ENCODE measurements around the gene SLC26A11.

GRCh38 chr17:80214012-80214877 is 6.0 kb upstream of the SLC26A11 start:
- TF ChIP-seq CTCF (conservative IDR thresholded peaks at IDR 0.05) (no peak), ZFX (IDR thresholded peaks at IDR 0.05) (no peak)
